Activated B cell treated with CpG ODN at 0.5 μM for 24 hours (primary cell): Measurements from ENCODE around the gene ITGA6. TPM values are rescaled to one million over a fixed set of nuclear protein-coding genes. Genes with fewer than 3 reads are reported as not detected.

Source experiments
- ATAC-seq: fragments of 200-7000 bp; cut with Tn5 transposase; one replicate; pipeline ENCODE4 v1.10.0; 2021; ENCODE audit warnings: low read depth, mild to moderate bottlenecking, moderate library complexity
- CTCF ChIA-PET: fragments of 350-600 bp; sonication (Branson Sonifier 250); formaldehyde crosslinking; loops from one replicate; lab custom pipeline; 2021; ENCODE audit warnings: antibody characterized with exemption; lab: Charles Lee
- POLR2A ChIA-PET: fragments of 350-600 bp; sonication (Branson Sonifier 250); formaldehyde crosslinking; loops from one replicate; lab custom pipeline; 2021; ENCODE audit warnings: antibody characterized with exemption; lab: Charles Lee
- DNase-seq: peaks from one replicate; pipeline ENCODE4 v3.0.0; 2022
- H3K27ac Mint-ChIP-seq: one replicate; pipeline ENCODE4 v1.8.0; 2020; ENCODE audit warnings: mixed read lengths
- H3K27me3 Mint-ChIP-seq: one replicate; pipeline ENCODE4 v1.8.0; 2021; ENCODE audit warnings: mixed read lengths
- H3K36me3 Mint-ChIP-seq: one replicate; pipeline ENCODE4 v1.8.0; 2021; ENCODE audit warnings: low read depth, mixed read lengths
- H3K4me1 Mint-ChIP-seq: one replicate; pipeline ENCODE4 v1.8.0; 2021; ENCODE audit warnings: mixed read lengths
- H3K4me3 Mint-ChIP-seq: one replicate; pipeline ENCODE4 v1.8.0; 2020; ENCODE audit warnings: mild to moderate bottlenecking, mixed read lengths
- H3K9me3 Mint-ChIP-seq: one replicate; pipeline ENCODE4 v1.8.0; 2020; ENCODE audit warnings: mixed read lengths
- CTCF ChIP-seq: fragments of 200-600 bp; IDR thresholded peaks from one replicate; pipeline ENCODE4 v1.8.0; 2022; ENCODE audit warnings: antibody characterized with exemption, mild to moderate bottlenecking
- intact Hi-C: fragments of 100-400 bp; cut with micrococcal nuclease; formaldehyde crosslinking; loops from one replicate; pipeline ENCODE4 v1.15.1; 2024
- total RNA-seq: library from RNA; stranded (reverse); gene quantifications from 2 replicates; pipeline ENCODE4 v1.2.3, GENCODE V29; 2022

The ITGA6 gene
- total RNA-seq, 1 donor from 2014 or later = 0.31 TPM

- H3K27ac Mint-ChIP-seq = no peak overlapping the region
- intact Hi-C loops = no loop called here
These were observed 21.7 kb upstream of the ITGA6 start for GRCh38 chr2:172405673-172406072.

GRCh38 chr2:172408143-172408766, 19.1 kb upstream of the ITGA6 start:
- DNase-seq = no peak
- Mint-ChIP-seq H3K27ac (no peak overlapping the region), H3K27me3 (peaks cover 13% of the 10 kb centered on the region), H3K4me3 (no peak overlapping the region), H3K4me1 (no peaks in the 10 kb centered on the region), H3K9me3 (no peaks in the 10 kb centered on the region), H3K36me3 (no peaks in the 10 kb centered on the region)
- ATAC-seq = no peak
- CTCF ChIA-PET = no interaction called here
- intact Hi-C loops = no loop called here
- POLR2A ChIA-PET = no interaction called here
- TF ChIP-seq CTCF = no peak

More at GRCh38 chr2:172405673-172406072, 21.7 kb upstream of the ITGA6 start:
- ChIA-PET POLR2A (no interaction called here), CTCF (interaction anchor here (1.5 kb wide), 1 partner anchor 56 kb away, joined by 3 read pairs; no protein-coding TSS in a partner anchor)
- H3K36me3 Mint-ChIP-seq = no peaks in the 10 kb centered on the region
- H3K27me3 Mint-ChIP-seq = peaks cover 13% of the 10 kb centered on the region
- no peak overlapping the region for H3K4me3 Mint-ChIP-seq
- ATAC-seq = no peak
- DNase-seq = no peak
- no peak for TF ChIP-seq CTCF
- no peaks in the 10 kb centered on the region for H3K9me3 Mint-ChIP-seq
- no peaks in the 10 kb centered on the region for H3K4me1 Mint-ChIP-seq

- Mint-ChIP-seq H3K27ac (no peak overlapping the region), H3K36me3 (no peaks in the 10 kb centered on the region), H3K4me1 (no peaks in the 10 kb centered on the region), H3K4me3 (no peak overlapping the region), H3K27me3 (peaks cover 13% of the 10 kb centered on the region), H3K9me3 (no peaks in the 10 kb centered on the region)
- POLR2A ChIA-PET = no interaction called here
- DNase-seq (no peak), ATAC-seq (no peak)
- TF ChIP-seq CTCF = no peak
- intact Hi-C loops = no loop called here
- CTCF ChIA-PET = no interaction called here
These were observed 18.3 kb upstream of the ITGA6 start for GRCh38 chr2:172409042-172409441.

DNA sequence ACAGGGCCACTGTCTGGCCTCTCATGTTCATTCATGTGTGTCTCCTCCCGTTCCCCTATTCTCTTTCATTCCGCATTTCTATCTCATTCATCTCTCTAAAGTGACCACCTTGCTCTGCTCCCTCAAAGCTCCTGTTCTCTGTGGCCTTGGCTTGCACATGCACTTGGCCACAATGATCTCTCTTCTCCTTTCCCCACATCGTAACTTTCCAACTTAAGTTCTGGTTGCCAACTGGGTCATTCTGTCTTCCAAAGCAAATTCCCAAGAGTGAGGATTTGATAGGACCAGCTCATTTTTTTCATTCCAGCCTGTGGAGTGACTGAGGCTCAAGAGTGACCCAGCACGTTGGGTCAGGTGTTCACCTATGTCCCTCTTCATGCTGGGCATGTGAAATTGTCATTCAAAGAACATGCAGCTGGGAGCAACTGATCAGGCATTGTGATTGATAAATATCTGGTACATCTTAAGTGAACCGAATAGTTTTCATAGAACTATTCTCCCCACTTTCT, 14.3 kb upstream of the ITGA6 start:
- intact Hi-C loops = no loop called here
- ChIA-PET POLR2A (no interaction called here), CTCF (no interaction called here)
- ATAC-seq = no peak
- Mint-ChIP-seq H3K4me1 (no peaks in the 10 kb centered on the region), H3K27ac (no peak overlapping the region), H3K9me3 (no peaks in the 10 kb centered on the region), H3K27me3 (peaks cover 5% of the 10 kb centered on the region), H3K36me3 (no peaks in the 10 kb centered on the region), H3K4me3 (no peak overlapping the region)
- no peak for DNase-seq
- no peak for TF ChIP-seq CTCF

GRCh38 chr2:172415157-172415864, 12.1 kb upstream of the ITGA6 start:
- Mint-ChIP-seq H3K27me3 (peaks cover 16% of the 10 kb centered on the region), H3K36me3 (no peaks in the 10 kb centered on the region), H3K9me3 (no peaks in the 10 kb centered on the region), H3K4me1 (no peaks in the 10 kb centered on the region), H3K27ac (no peak overlapping the region), H3K4me3 (no peak overlapping the region)
- intact Hi-C loops = no loop called here
- ATAC-seq (no peak), DNase-seq (no peak)
- ChIA-PET POLR2A (no interaction called here), CTCF (no interaction called here)
- no peak for TF ChIP-seq CTCF
